NT2/D1 (cell line): Measurements from ENCODE around the gene CD180.

Experiments
- DNase-seq: peaks from one replicate; pipeline ENCODE4 v3.0.0-alpha.2; 2011; ENCODE audit warnings: low read depth, low spot score
- H3K27me3 ChIP-seq: 2 replicates; pipeline ENCODE4 v1.6.0; 2011; ENCODE audit warnings: mild to moderate bottlenecking; ENCODE audit not compliant: insufficient read length, insufficient read depth
- H3K36me3 ChIP-seq: 2 replicates; pipeline ENCODE4 v1.6.1; 2011; ENCODE audit warnings: mild to moderate bottlenecking, low read length, mixed read lengths; ENCODE audit not compliant: insufficient read depth, insufficient read length
- H3K4me1 ChIP-seq: 2 replicates; pipeline ENCODE4 v1.5.1; 2011; ENCODE audit not compliant: insufficient read depth, insufficient read length
- H3K4me3 ChIP-seq: 2 replicates; pipeline ENCODE4 v1.5.1; 2011; ENCODE audit warnings: low read depth; ENCODE audit not compliant: insufficient read length
- H3K9ac ChIP-seq: 2 replicates; pipeline ENCODE4 v1.6.0; 2011; ENCODE audit warnings: low read depth; ENCODE audit not compliant: insufficient read length
- H3K9me3 ChIP-seq: 2 replicates; pipeline ENCODE4 v1.5.1; 2011; ENCODE audit warnings: mild to moderate bottlenecking, low read length; ENCODE audit not compliant: insufficient read depth
- SUZ12 ChIP-seq: IDR thresholded peaks from 2 replicates; pipeline ENCODE4 v1.6.1; 2011; ENCODE audit not compliant: insufficient read length, insufficient read depth; ENCODE audit errors: extremely low read depth
- YY1 ChIP-seq: IDR thresholded peaks from 2 replicates; pipeline ENCODE4 v1.6.1; 2011; ENCODE audit not compliant: insufficient read length, insufficient read depth
- ZNF274 ChIP-seq: IDR thresholded peaks from 2 replicates; pipeline ENCODE4 v1.6.1; 2011; ENCODE audit warnings: mild to moderate bottlenecking, low read depth, low read length

Gene CD180

GRCh38 chr5:67194166-67194565 lies 2.4 kb downstream of the CD180 start:
- Histone ChIP-seq H3K27me3 (no peaks in the 10 kb centered on the region), H3K9me3 (peaks cover 5% of the 10 kb centered on the region; the same call in 1 of the 2 replicates), H3K36me3 (no peaks in the 10 kb centered on the region), H3K4me1 (peaks cover 3% of the 10 kb centered on the region), H3K4me3 (no peak overlapping the region), H3K9ac (no peak overlapping the region)
- no peak for DNase-seq
- TF ChIP-seq ZNF274: no peak
- TF ChIP-seq SUZ12: no peak
- TF ChIP-seq YY1: no peak

- DNase-seq: no peak
- Histone ChIP-seq H3K4me1 (peaks cover 3% of the 10 kb centered on the region), H3K4me3 (no peak overlapping the region), H3K9ac (no peak overlapping the region), H3K9me3 (peaks cover 5% of the 10 kb centered on the region; the same call in 1 of the 2 replicates), H3K27me3 (no peaks in the 10 kb centered on the region), H3K36me3 (no peaks in the 10 kb centered on the region)
- TF ChIP-seq YY1 (no peak), SUZ12 (no peak), ZNF274 (no peak)
These were observed 3.2 kb downstream of the CD180 start for GRCh38 chr5:67193439-67193807.

- Histone ChIP-seq H3K4me1 (peaks cover 3% of the 10 kb centered on the region), H3K4me3 (no peak overlapping the region), H3K36me3 (no peaks in the 10 kb centered on the region), H3K27me3 (no peaks in the 10 kb centered on the region), H3K9ac (no peak overlapping the region), H3K9me3 (peaks cover 5% of the 10 kb centered on the region; the same call in 1 of the 2 replicates)
- no peak for TF ChIP-seq YY1
- DNase-seq: no peak
These were observed 3.7 kb downstream of the CD180 start for GRCh38 chr5:67192719-67193438.

GRCh38 chr5:67190861-67191260 lies 5.7 kb downstream of the CD180 start:
- peak; percentile 48 for DNase-seq
- Histone ChIP-seq H3K4me3 (no peak overlapping the region), H3K9ac (no peak overlapping the region), H3K27me3 (no peaks in the 10 kb centered on the region), H3K4me1 (peaks cover 3% of the 10 kb centered on the region), H3K36me3 (no peaks in the 10 kb centered on the region), H3K9me3 (peaks cover 5% of the 10 kb centered on the region; the same call in 1 of the 2 replicates)
- no peak for TF ChIP-seq ZNF274
- no peak for TF ChIP-seq SUZ12
- TF ChIP-seq YY1: no peak

- Histone ChIP-seq H3K4me1 (peaks cover 3% of the 10 kb centered on the region), H3K9me3 (peaks cover 5% of the 10 kb centered on the region; the same call in 1 of the 2 replicates), H3K27me3 (no peaks in the 10 kb centered on the region), H3K36me3 (no peaks in the 10 kb centered on the region), H3K4me3 (no peak overlapping the region), H3K9ac (no peak overlapping the region)
- TF ChIP-seq SUZ12: no peak
- no peak for TF ChIP-seq YY1
- no peak for TF ChIP-seq ZNF274
- DNase-seq: no peak
These were observed 6.2 kb downstream of the CD180 start for GRCh38 chr5:67190410-67190809.

GRCh38 chr5:67189931-67190330 lies 6.7 kb downstream of the CD180 start:
- Histone ChIP-seq H3K36me3 (no peaks in the 10 kb centered on the region), H3K4me3 (no peak overlapping the region), H3K27me3 (no peaks in the 10 kb centered on the region), H3K9ac (no peak overlapping the region), H3K9me3 (peaks cover 5% of the 10 kb centered on the region; the same call in 1 of the 2 replicates), H3K4me1 (peaks cover 3% of the 10 kb centered on the region)
- no peak for TF ChIP-seq SUZ12
- TF ChIP-seq YY1: no peak
- TF ChIP-seq ZNF274: no peak
- no peak for DNase-seq

GRCh38 chr5:67189079-67189354 lies 7.6 kb downstream of the CD180 start:
- no peak for DNase-seq
- H3K9me3 ChIP-seq: peaks cover 5% of the 10 kb centered on the region; the same call in 1 of the 2 replicates
- H3K27me3 ChIP-seq: no peaks in the 10 kb centered on the region
- H3K4me1 ChIP-seq: peaks cover 3% of the 10 kb centered on the region
- no peak overlapping the region for H3K9ac ChIP-seq
- no peak for TF ChIP-seq SUZ12
- TF ChIP-seq YY1: no peak
- TF ChIP-seq ZNF274: no peak
- no peaks in the 10 kb centered on the region for H3K36me3 ChIP-seq
- no peak overlapping the region for H3K4me3 ChIP-seq
